OCI-LY7 (cell line): ENCODE results near the gene ZNF775. TPM values are rescaled to one million over a fixed set of nuclear protein-coding genes. Genes with fewer than 3 reads are reported as not detected.

Experiments
- BruUV-seq: library from RNA; stranded (reverse); fragments of 400-500 nt; replicated peaks from 2 replicates; lab custom pipeline; 2021; lab: Mats Ljungman, UMichigan
- CTCF ChIA-PET: fragments of 300-600 bp; sonication (Branson Sonifier 250); formaldehyde crosslinking; loops from one replicate; lab custom pipeline; 2022; ENCODE audit warnings: antibody characterized with exemption; ENCODE audit not compliant: unreplicated experiment; lab: Charles Lee
- POLR2A ChIA-PET: fragments of 300-600 bp; sonication (Branson Sonifier 250); formaldehyde crosslinking; loops from one replicate; lab custom pipeline; 2022; ENCODE audit warnings: antibody characterized with exemption; lab: Charles Lee
- DNase-seq: peaks from one replicate; pipeline ENCODE4 v3.0.0-alpha.2; 2015; ENCODE audit warnings: low spot score
- H2AFZ ChIP-seq: fragments of 200-600 bp; sonication (generic), shearing (Covaris generic); 2 replicates; pipeline ENCODE4 v1.6.1; 2014; ENCODE audit warnings: mild to moderate bottlenecking, antibody characterized with exemption, low read length, moderate library complexity
- H3K27ac ChIP-seq: fragments of 200-600 bp; sonication (generic); 2 replicates; pipeline ENCODE4 v1.5.1; 2014; ENCODE audit warnings: mixed run types, low read depth, mild to moderate bottlenecking, moderate library complexity, low read length, inconsistent platforms; ENCODE audit not compliant: poor library complexity, severe bottlenecking
- H3K36me3 ChIP-seq: fragments of 200-600 bp; sonication (generic); 2 replicates; pipeline ENCODE4 v1.6.1; 2014; ENCODE audit warnings: mild to moderate bottlenecking, antibody characterized with exemption, low read length, moderate library complexity, mixed read lengths; ENCODE audit not compliant: insufficient read depth
- H3K4me1 ChIP-seq: fragments of 200-600 bp; sonication (generic); 2 replicates; pipeline ENCODE4 v1.5.1; 2014; ENCODE audit warnings: mild to moderate bottlenecking, low read length; ENCODE audit not compliant: insufficient read depth, poor library complexity, severe bottlenecking
- H3K4me2 ChIP-seq: fragments of 200-600 bp; sonication (generic); 2 replicates; pipeline ENCODE4 v1.6.1; 2014; ENCODE audit warnings: mild to moderate bottlenecking, low read length
- H3K4me3 ChIP-seq: fragments of 200-600 bp; sonication (generic); 2 replicates; pipeline ENCODE4 v1.5.1; 2014; ENCODE audit warnings: mild to moderate bottlenecking, low read depth, low read length; ENCODE audit not compliant: poor library complexity, severe bottlenecking
- H3K79me2 ChIP-seq: fragments of 200-600 bp; sonication (generic); 2 replicates; pipeline ENCODE4 v1.6.1; 2016; ENCODE audit warnings: low read depth, mild to moderate bottlenecking, low read length, moderate library complexity, mixed read lengths; ENCODE audit not compliant: insufficient read depth
- H3K9me2 ChIP-seq: fragments of 200-600 bp; sonication (generic); 2 replicates; pipeline ENCODE4 v1.6.1; 2016; ENCODE audit warnings: mild to moderate bottlenecking, low read length, mixed read lengths; ENCODE audit not compliant: insufficient read depth
- H3K9me3 ChIP-seq: fragments of 200-600 bp; sonication (generic); 2 replicates; pipeline ENCODE4 v1.6.1; 2014; ENCODE audit warnings: mild to moderate bottlenecking, mixed run types, low read length, mixed read lengths
- H4K20me1 ChIP-seq: fragments of 200-600 bp; sonication (generic); 2 replicates; pipeline ENCODE4 v1.6.1; 2014; ENCODE audit warnings: mild to moderate bottlenecking, antibody characterized with exemption, low read length, moderate library complexity, mixed read lengths; ENCODE audit not compliant: insufficient read depth
- intact Hi-C: fragments of 100-400 bp; cut with micrococcal nuclease; formaldehyde crosslinking; loops from one replicate; pipeline ENCODE4 v1.10.0; 2022; ENCODE audit not compliant: unreplicated experiment
- total RNA-seq, 2 experiments: library from RNA; depleted of rRNA in 1 of 2; stranded (reverse); fragments of >200 nt in 1 of 2; shearing (Covaris generic) in 1 of 2; gene quantifications; 2 replicates each; pipeline ENCODE4 v1.2.3, GENCODE V29; 2014 to 2022
- TF ChIP-seq, protein P1 (sequence below): fragments of 200-600 bp; sonication (generic); conservative IDR thresholded peaks from 2 replicates; pipeline ENCODE4 v1.5.1; 2014; ENCODE audit warnings: mild to moderate bottlenecking, antibody characterized with exemption, low read length, moderate library complexity, mixed read lengths

The ZNF775 gene
- total RNA-seq, 2 experiments from 2014 or later = 4.7 to 6.5 TPM

DNA sequence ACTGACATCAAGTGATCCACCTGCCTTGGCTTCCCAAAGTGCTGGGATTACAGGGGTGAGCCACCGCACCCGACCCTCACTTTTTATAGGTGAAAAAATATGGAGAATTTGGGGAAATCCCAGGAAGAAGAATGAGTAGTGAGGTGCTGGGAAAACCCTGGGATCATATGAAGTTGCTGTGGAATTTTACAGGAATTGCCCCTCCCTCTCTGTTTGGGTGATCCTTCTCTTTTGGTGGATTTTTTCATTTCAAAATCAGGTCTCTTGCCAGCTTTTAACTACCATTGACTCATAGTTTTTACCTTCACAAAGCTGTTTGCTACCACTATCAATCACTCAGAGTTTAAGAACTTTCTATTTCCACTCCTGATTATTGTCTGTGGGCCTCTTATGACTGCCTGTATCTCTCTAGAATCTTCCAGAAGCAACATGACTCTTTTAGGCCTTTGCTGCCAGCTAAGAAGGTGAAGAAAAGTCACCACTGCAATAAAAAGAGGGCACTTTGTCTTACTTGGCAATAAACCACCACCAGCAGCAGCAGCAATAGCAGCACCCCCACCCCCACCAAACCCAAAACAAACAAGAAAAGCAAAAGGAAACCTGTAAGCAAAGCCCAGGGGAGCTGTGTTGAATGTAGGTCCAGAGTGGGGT, 67.3 kb downstream of the ZNF775 start:
- Histone ChIP-seq H3K79me2 (no peaks in the 10 kb centered on the region), H2AFZ (no peak overlapping the region), H3K9me3 (no peaks in the 10 kb centered on the region), H3K4me2 (no peak overlapping the region), H3K36me3 (no peaks in the 10 kb centered on the region), H3K4me1 (no peaks in the 10 kb centered on the region), H3K4me3 (no peak overlapping the region), H3K9me2 (no peaks in the 10 kb centered on the region), H4K20me1 (no peaks in the 10 kb centered on the region), H3K27ac (no peak overlapping the region)
- no TSS peak for BruUV-seq
- intact Hi-C loops = loop anchor here (5.0 kb wide), 2 partner anchors 116 to 311 kb away; no protein-coding TSS in a partner anchor
- ChIA-PET POLR2A (no interaction called here), CTCF (no interaction called here)
- TF ChIP-seq, protein P1, sequence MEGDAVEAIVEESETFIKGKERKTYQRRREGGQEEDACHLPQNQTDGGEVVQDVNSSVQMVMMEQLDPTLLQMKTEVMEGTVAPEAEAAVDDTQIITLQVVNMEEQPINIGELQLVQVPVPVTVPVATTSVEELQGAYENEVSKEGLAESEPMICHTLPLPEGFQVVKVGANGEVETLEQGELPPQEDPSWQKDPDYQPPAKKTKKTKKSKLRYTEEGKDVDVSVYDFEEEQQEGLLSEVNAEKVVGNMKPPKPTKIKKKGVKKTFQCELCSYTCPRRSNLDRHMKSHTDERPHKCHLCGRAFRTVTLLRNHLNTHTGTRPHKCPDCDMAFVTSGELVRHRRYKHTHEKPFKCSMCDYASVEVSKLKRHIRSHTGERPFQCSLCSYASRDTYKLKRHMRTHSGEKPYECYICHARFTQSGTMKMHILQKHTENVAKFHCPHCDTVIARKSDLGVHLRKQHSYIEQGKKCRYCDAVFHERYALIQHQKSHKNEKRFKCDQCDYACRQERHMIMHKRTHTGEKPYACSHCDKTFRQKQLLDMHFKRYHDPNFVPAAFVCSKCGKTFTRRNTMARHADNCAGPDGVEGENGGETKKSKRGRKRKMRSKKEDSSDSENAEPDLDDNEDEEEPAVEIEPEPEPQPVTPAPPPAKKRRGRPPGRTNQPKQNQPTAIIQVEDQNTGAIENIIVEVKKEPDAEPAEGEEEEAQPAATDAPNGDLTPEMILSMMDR = no peak
- no peak for DNase-seq

Other genes with a start within 250 kb of the ZNF775 start
- gene LRRC61, start 56.0 kb upstream of the ZNF775 start, total RNA-seq (2014; rRNA removed; shearing (Covaris generic)) = not detected in 2 replicates
- gene LRRC61, start 56.0 kb upstream of the ZNF775 start, total RNA-seq (2022) = not detected in 2 replicates
- gene ACTR3C, start 55.8 kb upstream of the ZNF775 start, total RNA-seq (2014; rRNA removed; shearing (Covaris generic)) = 5.4 TPM in 1 of 2 replicates, not detected in the other
- gene ACTR3C, start 55.8 kb upstream of the ZNF775 start, total RNA-seq (2022) = not detected in 2 replicates
- 0.08 TPM in 1 of 2 replicates, not detected in the other for gene RARRES2, start 37.7 kb upstream of the ZNF775 start, total RNA-seq (2014; rRNA removed; shearing (Covaris generic))
- not detected in 2 replicates for gene RARRES2, start 37.7 kb upstream of the ZNF775 start, total RNA-seq (2022)
- 36.9 and 46.2 TPM in 2 replicates for gene REPIN1, start 10.5 kb upstream of the ZNF775 start, total RNA-seq (2014; rRNA removed; shearing (Covaris generic))
- 19.0 and 21.7 TPM in 2 replicates for gene REPIN1, start 10.5 kb upstream of the ZNF775 start, total RNA-seq (2022)
- gene GIMAP8, start 71.3 kb downstream of the ZNF775 start, total RNA-seq (2014; rRNA removed; shearing (Covaris generic)) = not detected in 2 replicates
- gene GIMAP8, start 71.3 kb downstream of the ZNF775 start, total RNA-seq (2022) = not detected in 2 replicates
- gene GIMAP7, start 135.5 kb downstream of the ZNF775 start, total RNA-seq (2014; rRNA removed; shearing (Covaris generic)) = not detected in 2 replicates
- gene GIMAP7, start 135.5 kb downstream of the ZNF775 start, total RNA-seq (2022) = not detected in 2 replicates
- not detected in 2 replicates for gene GIMAP4, start 188.1 kb downstream of the ZNF775 start, total RNA-seq (2014; rRNA removed; shearing (Covaris generic))
- gene GIMAP4, start 188.1 kb downstream of the ZNF775 start, total RNA-seq (2022) = not detected in 2 replicates